HepG2 (cell line): ENCODE data around the gene SH3BP5.

Source experiments
- CHD2 ChIP-seq: IDR thresholded peaks from 2 replicates; pipeline ENCODE4 v1.6.1; 2011; ENCODE audit warnings: low read depth, low read length, improper control_type of control experiment
- CTCF ChIP-seq: sonication (generic); formaldehyde crosslinking; IDR thresholded peaks from 2 replicates; pipeline ENCODE4 v1.5.0; 2020; ENCODE audit warnings: mild to moderate bottlenecking, missing genetic modification reagents, moderate library complexity
- HHEX ChIP-seq: IDR thresholded peaks from 2 replicates; pipeline ENCODE4 v1.6.1; 2016; ENCODE audit warnings: control low read depth
- POLR2AphosphoS5 ChIP-seq: IDR thresholded peaks from 2 replicates; pipeline ENCODE4 v1.6.1; 2012; ENCODE audit warnings: low read depth, low read length
- RAD21 ChIP-seq: fragments of 450-650 bp; formaldehyde crosslinking; IDR thresholded peaks from 2 replicates; pipeline ENCODE4 v1.5.0; 2020; ENCODE audit warnings: mild to moderate bottlenecking
- RBM39 ChIP-seq: fragments of 200-400 bp; formaldehyde crosslinking; IDR thresholded peaks from one replicate; pipeline ENCODE4 v1.6.1; 2018; ENCODE audit warnings: antibody characterized with exemption, mild to moderate bottlenecking, low read depth, low read length; ENCODE audit not compliant: poor library complexity, severe bottlenecking
- SRY ChIP-seq: sonication (generic); formaldehyde crosslinking; IDR thresholded peaks from 2 replicates; pipeline ENCODE4 v1.8.0; 2022; ENCODE audit warnings: mild to moderate bottlenecking, missing genetic modification reagents
- ZNF17 ChIP-seq: sonication (generic); formaldehyde crosslinking; IDR thresholded peaks from 2 replicates; pipeline ENCODE4 v1.5.0; 2020; ENCODE audit warnings: mild to moderate bottlenecking, missing genetic modification reagents
- ZNF24 ChIP-seq: fragments of 450-650 bp; IDR thresholded peaks from 2 replicates; pipeline ENCODE4 v1.6.1; 2017; ENCODE audit warnings: antibody characterized with exemption, mild to moderate bottlenecking

GRCh38 chr3:15339786-15340215 lies 7.4 kb upstream of the SH3BP5 start:
- TF ChIP-seq RBM39 (no peak), SRY (no peak), CTCF (CRISPR knock-in tag) (no peak), HHEX (CRISPR knock-in tag) (no peak), RAD21 (CRISPR knock-in tag) (no peak), ZNF24 (no peak), POLR2AphosphoS5 (no peak), ZNF17 (CRISPR knock-in tag) (no peak), CHD2 (no peak)
